ENCODE measurements around the gene KIAA0232. TPM values are rescaled to one million over a fixed set of nuclear protein-coding genes. Genes with fewer than 3 reads are reported as not detected.

The KIAA0232 gene
- total and polyA plus RNA-seq, 9 of the 15 experiments (the other 6 are each of a cell fraction or from before 2014, with no cell fraction given), result 3.5 to 17.4 (median 13.0) TPM

DNA sequence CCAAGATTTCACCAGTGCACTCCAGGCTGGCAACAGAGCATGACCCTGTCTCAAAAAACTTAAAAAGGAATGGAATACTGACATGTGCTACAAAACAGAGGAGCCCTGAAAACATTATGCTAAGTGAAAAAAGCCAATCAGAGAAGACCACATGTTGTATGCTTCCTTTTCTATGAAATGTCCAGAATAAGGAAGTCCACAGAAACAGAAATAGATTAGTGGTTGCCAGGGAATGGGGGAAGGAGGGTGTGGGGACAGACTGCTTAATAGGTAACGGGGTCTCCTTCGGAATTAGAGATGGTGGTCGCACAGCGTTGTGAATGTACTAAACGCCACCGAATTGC is 30.1 kb upstream of the KIAA0232 start (continued):
- TF ChIP-seq, protein P1, sequence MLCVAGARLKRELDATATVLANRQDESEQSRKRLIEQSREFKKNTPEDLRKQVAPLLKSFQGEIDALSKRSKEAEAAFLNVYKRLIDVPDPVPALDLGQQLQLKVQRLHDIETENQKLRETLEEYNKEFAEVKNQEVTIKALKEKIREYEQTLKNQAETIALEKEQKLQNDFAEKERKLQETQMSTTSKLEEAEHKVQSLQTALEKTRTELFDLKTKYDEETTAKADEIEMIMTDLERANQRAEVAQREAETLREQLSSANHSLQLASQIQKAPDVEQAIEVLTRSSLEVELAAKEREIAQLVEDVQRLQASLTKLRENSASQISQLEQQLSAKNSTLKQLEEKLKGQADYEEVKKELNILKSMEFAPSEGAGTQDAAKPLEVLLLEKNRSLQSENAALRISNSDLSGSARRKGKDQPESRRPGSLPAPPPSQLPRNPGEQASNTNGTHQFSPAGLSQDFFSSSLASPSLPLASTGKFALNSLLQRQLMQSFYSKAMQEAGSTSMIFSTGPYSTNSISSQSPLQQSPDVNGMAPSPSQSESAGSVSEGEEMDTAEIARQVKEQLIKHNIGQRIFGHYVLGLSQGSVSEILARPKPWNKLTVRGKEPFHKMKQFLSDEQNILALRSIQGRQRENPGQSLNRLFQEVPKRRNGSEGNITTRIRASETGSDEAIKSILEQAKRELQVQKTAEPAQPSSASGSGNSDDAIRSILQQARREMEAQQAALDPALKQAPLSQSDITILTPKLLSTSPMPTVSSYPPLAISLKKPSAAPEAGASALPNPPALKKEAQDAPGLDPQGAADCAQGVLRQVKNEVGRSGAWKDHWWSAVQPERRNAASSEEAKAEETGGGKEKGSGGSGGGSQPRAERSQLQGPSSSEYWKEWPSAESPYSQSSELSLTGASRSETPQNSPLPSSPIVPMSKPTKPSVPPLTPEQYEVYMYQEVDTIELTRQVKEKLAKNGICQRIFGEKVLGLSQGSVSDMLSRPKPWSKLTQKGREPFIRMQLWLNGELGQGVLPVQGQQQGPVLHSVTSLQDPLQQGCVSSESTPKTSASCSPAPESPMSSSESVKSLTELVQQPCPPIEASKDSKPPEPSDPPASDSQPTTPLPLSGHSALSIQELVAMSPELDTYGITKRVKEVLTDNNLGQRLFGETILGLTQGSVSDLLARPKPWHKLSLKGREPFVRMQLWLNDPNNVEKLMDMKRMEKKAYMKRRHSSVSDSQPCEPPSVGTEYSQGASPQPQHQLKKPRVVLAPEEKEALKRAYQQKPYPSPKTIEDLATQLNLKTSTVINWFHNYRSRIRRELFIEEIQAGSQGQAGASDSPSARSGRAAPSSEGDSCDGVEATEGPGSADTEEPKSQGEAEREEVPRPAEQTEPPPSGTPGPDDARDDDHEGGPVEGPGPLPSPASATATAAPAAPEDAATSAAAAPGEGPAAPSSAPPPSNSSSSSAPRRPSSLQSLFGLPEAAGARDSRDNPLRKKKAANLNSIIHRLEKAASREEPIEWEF (CRISPR knock-in tag; IDR thresholded peaks at IDR 0.05), result no peak
- no peak for TF ChIP-seq EWSR1 (IDR thresholded peaks at IDR 0.05; ENCODE audit: borderline replicate concordance, low read depth, partially characterized antibody)
- TF ChIP-seq, protein P2, sequence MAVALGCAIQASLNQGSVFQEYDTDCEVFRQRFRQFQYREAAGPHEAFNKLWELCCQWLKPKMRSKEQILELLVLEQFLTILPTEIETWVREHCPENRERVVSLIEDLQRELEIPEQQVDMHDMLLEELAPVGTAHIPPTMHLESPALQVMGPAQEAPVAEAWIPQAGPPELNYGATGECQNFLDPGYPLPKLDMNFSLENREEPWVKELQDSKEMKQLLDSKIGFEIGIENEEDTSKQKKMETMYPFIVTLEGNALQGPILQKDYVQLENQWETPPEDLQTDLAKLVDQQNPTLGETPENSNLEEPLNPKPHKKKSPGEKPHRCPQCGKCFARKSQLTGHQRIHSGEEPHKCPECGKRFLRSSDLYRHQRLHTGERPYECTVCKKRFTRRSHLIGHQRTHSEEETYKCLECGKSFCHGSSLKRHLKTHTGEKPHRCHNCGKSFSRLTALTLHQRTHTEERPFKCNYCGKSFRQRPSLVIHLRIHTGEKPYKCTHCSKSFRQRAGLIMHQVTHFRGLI (CRISPR knock-in tag; IDR thresholded peaks at IDR 0.05), result no peak
- TF ChIP-seq, protein P3, sequence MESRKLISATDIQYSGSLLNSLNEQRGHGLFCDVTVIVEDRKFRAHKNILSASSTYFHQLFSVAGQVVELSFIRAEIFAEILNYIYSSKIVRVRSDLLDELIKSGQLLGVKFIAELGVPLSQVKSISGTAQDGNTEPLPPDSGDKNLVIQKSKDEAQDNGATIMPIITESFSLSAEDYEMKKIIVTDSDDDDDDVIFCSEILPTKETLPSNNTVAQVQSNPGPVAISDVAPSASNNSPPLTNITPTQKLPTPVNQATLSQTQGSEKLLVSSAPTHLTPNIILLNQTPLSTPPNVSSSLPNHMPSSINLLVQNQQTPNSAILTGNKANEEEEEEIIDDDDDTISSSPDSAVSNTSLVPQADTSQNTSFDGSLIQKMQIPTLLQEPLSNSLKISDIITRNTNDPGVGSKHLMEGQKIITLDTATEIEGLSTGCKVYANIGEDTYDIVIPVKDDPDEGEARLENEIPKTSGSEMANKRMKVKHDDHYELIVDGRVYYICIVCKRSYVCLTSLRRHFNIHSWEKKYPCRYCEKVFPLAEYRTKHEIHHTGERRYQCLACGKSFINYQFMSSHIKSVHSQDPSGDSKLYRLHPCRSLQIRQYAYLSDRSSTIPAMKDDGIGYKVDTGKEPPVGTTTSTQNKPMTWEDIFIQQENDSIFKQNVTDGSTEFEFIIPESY (CRISPR knock-in tag; IDR thresholded peaks at IDR 0.05), result no peak
- TF ChIP-seq MED1 (CRISPR knock-in tag; IDR thresholded peaks at IDR 0.05; ENCODE audit: borderline replicate concordance), result no peak
- TF ChIP-seq, protein P4, sequence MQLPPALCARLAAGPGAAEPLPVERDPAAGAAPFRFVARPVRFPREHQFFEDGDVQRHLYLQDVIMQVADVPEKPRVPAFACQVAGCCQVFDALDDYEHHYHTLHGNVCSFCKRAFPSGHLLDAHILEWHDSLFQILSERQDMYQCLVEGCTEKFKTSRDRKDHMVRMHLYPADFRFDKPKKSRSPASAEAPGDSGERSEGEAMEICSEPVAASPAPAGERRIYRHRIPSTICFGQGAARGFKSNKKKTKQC (CRISPR knock-in tag; IDR thresholded peaks at IDR 0.05), result no peak

All from K562 (cell line).